ENCODE results near the gene LAG3. TPM values are rescaled to one million over a fixed set of nuclear protein-coding genes. Genes with fewer than 3 reads are reported as not detected.
A peak's percentile ranks its signal among the peaks of the same experiment; 100 is the strongest.

LAG3 gene
- total and polyA plus RNA-seq, 2 donors (not counting 1 experiment from before 2014, with no cell fraction given): 0.17 TPM

- H2AFZ ChIP-seq (ENCODE audit: low read length): peak within 1 kb of the TSS; percentile 74
- H3K27me3 ChIP-seq (ENCODE audit: control insufficient read depth, insufficient read depth, low read length): no peaks in the 10 kb centered on the region
- peaks cover 23% of the 10 kb centered on the region for H3K79me2 ChIP-seq (ENCODE audit: control insufficient read depth, insufficient read depth, low read length)
- peaks cover 2% of the 10 kb centered on the region for H3K36me3 ChIP-seq (ENCODE audit: control insufficient read depth, insufficient read depth, low read length)
- H3K4me1 ChIP-seq (ENCODE audit: control insufficient read depth, extremely low read depth, insufficient read depth, low read length): peaks cover 3% of the 10 kb centered on the region
- peak within 1 kb of the TSS; percentile 38 to 60 (median 52) for H3K4me3 ChIP-seq (replicated peaks in 1 of 4; ENCODE audit: control extremely low read depth in 1 of 4, insufficient read depth in 1 of 4, low read depth in 3 of 4, low read length in 4 of 4)
- H3K4me2 ChIP-seq (ENCODE audit: extremely low read depth, insufficient read depth, low read length): peak within 1 kb of the TSS; percentile 59
- H3K27ac ChIP-seq (ENCODE audit: insufficient read depth, low read length): peak within 1 kb of the TSS; percentile 74
- no peaks in the 10 kb centered on the region for H4K20me1 ChIP-seq (ENCODE audit: control insufficient read depth, extremely low read depth, insufficient read depth, low read length)
- DNase-seq (ENCODE audit: low read depth in 2 of 2): peak in 1 of 2 donors; percentile 50
- no peaks in the 10 kb centered on the region for H3K9me3 ChIP-seq (ENCODE audit: control insufficient read depth, insufficient read depth, low read depth, low read length)
- no peak for TF ChIP-seq EZH2 (IDR thresholded peaks at IDR 0.05; ENCODE audit: low read length, missing control alignments)
- no peak for TF ChIP-seq CTCF (conservative IDR thresholded peaks at IDR 0.05 in 1 of 2, IDR thresholded peaks at IDR 0.05 in 1 of 2; ENCODE audit: low read depth in 1 of 2, low read length in 2 of 2)
- peak within 1 kb of the TSS; percentile 44 for H3K9ac ChIP-seq (ENCODE audit: insufficient read depth, low read length)
Observed at GRCh38 chr12:6788972-6789924, 16.9 kb downstream of the LAG3 start, which contains the start of gene CD4. Gene CD4 (plus strand): TSS chr12:6789528. CDS start chr12:6800139, 10,611 bp downstream.

- H3K9ac ChIP-seq (ENCODE audit: insufficient read depth, low read length): peak overlapping the region; percentile 34
Observed at GRCh38 chr12:6790496-6791150, 18.3 kb downstream of the LAG3 start.

More at GRCh38 chr12:6790496-6791150, 18.3 kb downstream of the LAG3 start:
- peak overlapping the region; percentile 39 for H3K4me2 ChIP-seq (ENCODE audit: extremely low read depth, insufficient read depth, low read length)
- H3K79me2 ChIP-seq (ENCODE audit: control insufficient read depth, insufficient read depth, low read length): peaks cover 23% of the 10 kb centered on the region
- TF ChIP-seq CTCF (conservative IDR thresholded peaks at IDR 0.05 in 1 of 2, IDR thresholded peaks at IDR 0.05 in 1 of 2; ENCODE audit: low read depth in 1 of 2, low read length in 2 of 2) (no peak), EZH2 (IDR thresholded peaks at IDR 0.05; ENCODE audit: low read length, missing control alignments) (no peak)
- H3K4me1 ChIP-seq (ENCODE audit: control insufficient read depth, extremely low read depth, insufficient read depth, low read length): peaks cover 3% of the 10 kb centered on the region
- H3K27ac ChIP-seq (ENCODE audit: insufficient read depth, low read length): peak overlapping the region; percentile 53
- no peaks in the 10 kb centered on the region for H3K27me3 ChIP-seq (ENCODE audit: control insufficient read depth, insufficient read depth, low read length)
- no peaks in the 10 kb centered on the region for H4K20me1 ChIP-seq (ENCODE audit: control insufficient read depth, extremely low read depth, insufficient read depth, low read length)
- peak overlapping the region; percentile 64 for H2AFZ ChIP-seq (ENCODE audit: low read length)
- no peak for DNase-seq (ENCODE audit: low read depth in 2 of 2)
- H3K9me3 ChIP-seq (ENCODE audit: control insufficient read depth, insufficient read depth, low read depth, low read length): no peaks in the 10 kb centered on the region
- H3K36me3 ChIP-seq (ENCODE audit: control insufficient read depth, insufficient read depth, low read length): peaks cover 2% of the 10 kb centered on the region
- H3K4me3 ChIP-seq (replicated peaks in 1 of 4; ENCODE audit: control extremely low read depth in 1 of 4, insufficient read depth in 1 of 4, low read depth in 3 of 4, low read length in 4 of 4): peak overlapping the region; percentile 38 to 60 (median 52)
